ENCODE measurements around the gene SLC18A2. TPM values are rescaled to one million over a fixed set of nuclear protein-coding genes. Genes with fewer than 3 reads are reported as not detected.

The SLC18A2 gene
- total and polyA plus RNA-seq, 8 donors: 0.39 to 25.5 (median 1.9) TPM

- H3K27me3 ChIP-seq: no peaks in the 10 kb centered on the region
- peaks cover 13 to 29% (median 23%) of the 10 kb centered on the region in 3 donors for H3K4me1 ChIP-seq
- H3K9me3 ChIP-seq: no peaks in the 10 kb centered on the region
- intact Hi-C loops (cut with DNase I): no loop called here
- no peaks in the 10 kb centered on the region for H3K36me3 ChIP-seq
- WGBS, 2 donors: 22 to 47% methylated on average over 1 of the region's 1 CpG
- DNase-seq (no peak), ATAC-seq (peak in 2 of 4 donors; percentile 52 to 58), FAIRE-seq (no peak)
- TF ChIP-seq, protein P1, sequence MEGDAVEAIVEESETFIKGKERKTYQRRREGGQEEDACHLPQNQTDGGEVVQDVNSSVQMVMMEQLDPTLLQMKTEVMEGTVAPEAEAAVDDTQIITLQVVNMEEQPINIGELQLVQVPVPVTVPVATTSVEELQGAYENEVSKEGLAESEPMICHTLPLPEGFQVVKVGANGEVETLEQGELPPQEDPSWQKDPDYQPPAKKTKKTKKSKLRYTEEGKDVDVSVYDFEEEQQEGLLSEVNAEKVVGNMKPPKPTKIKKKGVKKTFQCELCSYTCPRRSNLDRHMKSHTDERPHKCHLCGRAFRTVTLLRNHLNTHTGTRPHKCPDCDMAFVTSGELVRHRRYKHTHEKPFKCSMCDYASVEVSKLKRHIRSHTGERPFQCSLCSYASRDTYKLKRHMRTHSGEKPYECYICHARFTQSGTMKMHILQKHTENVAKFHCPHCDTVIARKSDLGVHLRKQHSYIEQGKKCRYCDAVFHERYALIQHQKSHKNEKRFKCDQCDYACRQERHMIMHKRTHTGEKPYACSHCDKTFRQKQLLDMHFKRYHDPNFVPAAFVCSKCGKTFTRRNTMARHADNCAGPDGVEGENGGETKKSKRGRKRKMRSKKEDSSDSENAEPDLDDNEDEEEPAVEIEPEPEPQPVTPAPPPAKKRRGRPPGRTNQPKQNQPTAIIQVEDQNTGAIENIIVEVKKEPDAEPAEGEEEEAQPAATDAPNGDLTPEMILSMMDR (IDR thresholded peaks at IDR 0.05): no peak
- H3K4me3 ChIP-seq: no peak overlapping the region
- no peak overlapping the region for H3K27ac ChIP-seq
Measured at GRCh38 chr10:117313641-117314040, 72.7 kb downstream of the SLC18A2 start.

GRCh38 chr10:117316701-117317100 is 75.8 kb downstream of the SLC18A2 start:
- H3K36me3 ChIP-seq: no peaks in the 10 kb centered on the region
- peaks cover 13 to 23% (median 22%) of the 10 kb centered on the region in 3 donors for H3K4me1 ChIP-seq
- H3K9me3 ChIP-seq: no peaks in the 10 kb centered on the region
- FAIRE-seq (no peak), ATAC-seq (no peak), DNase-seq (no peak)
- intact Hi-C loops (cut with DNase I): no loop called here
- H3K4me3 ChIP-seq: no peak overlapping the region
- 96 to 98% methylated on average over 2 of the region's 2 CpGs for WGBS, 2 donors
- H3K27ac ChIP-seq: no peak overlapping the region
- no peaks in the 10 kb centered on the region for H3K27me3 ChIP-seq
- TF ChIP-seq, protein P1 (IDR thresholded peaks at IDR 0.05): no peak

DNA sequence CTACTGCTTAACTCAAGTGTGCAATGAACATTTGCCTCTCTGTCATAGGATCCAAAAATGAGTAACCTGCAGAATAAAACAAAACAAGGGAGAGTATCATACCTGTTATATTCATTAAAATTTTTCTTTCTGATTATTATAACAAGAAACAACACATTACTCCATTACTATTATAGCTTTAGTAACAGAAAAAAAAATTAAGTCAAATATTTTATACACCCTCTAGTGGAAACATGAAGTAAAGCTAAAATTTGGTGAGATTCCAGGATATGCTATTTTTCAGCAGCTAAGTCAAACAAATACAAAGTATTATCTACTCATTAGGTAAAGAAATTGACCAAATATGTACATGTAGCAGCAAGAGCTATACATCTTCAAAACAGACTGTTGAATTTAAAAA is 78.0 kb downstream of the SLC18A2 start:
- Histone ChIP-seq H3K36me3 (no peaks in the 10 kb centered on the region), H3K4me1 (peaks cover 0 to 6% (median 4%) of the 10 kb centered on the region in 3 donors), H3K27me3 (no peaks in the 10 kb centered on the region), H3K9me3 (no peaks in the 10 kb centered on the region), H3K27ac (no peak overlapping the region), H3K4me3 (no peak overlapping the region)
- intact Hi-C loops (cut with DNase I): no loop called here
- ATAC-seq: peak; percentile 27 to 66 (median 60)
- no peak for DNase-seq
- TF ChIP-seq, protein P1 (IDR thresholded peaks at IDR 0.05): peak in 1 of 4 donors; percentile 29
- peak; percentile 95 for FAIRE-seq

- H3K27ac ChIP-seq: no peak overlapping the region
- no peak for DNase-seq
- no peaks in the 10 kb centered on the region for H3K9me3 ChIP-seq
- H3K36me3 ChIP-seq: no peaks in the 10 kb centered on the region
- peak; percentile 91 for FAIRE-seq
- TF ChIP-seq, protein P1 (IDR thresholded peaks at IDR 0.05): peak in 3 of 4 donors; percentile 30 to 50 (median 41)
- no peak overlapping the region for H3K4me3 ChIP-seq
- peak; percentile 36 to 83 (median 81) for ATAC-seq
- H3K4me1 ChIP-seq: peaks cover 0 to 4% (median 0%) of the 10 kb centered on the region in 3 donors
- WGBS, 2 donors: 40 to 45% methylated on average over 1 of the region's 1 CpG
- intact Hi-C loops (cut with DNase I): loop anchor here in 2 of 3 donors (10.0 kb wide), 2 partner anchors 85 to 95 kb away; no protein-coding TSS in a partner anchor
- no peaks in the 10 kb centered on the region for H3K27me3 ChIP-seq
Measured at GRCh38 chr10:117320050-117320665, 79.2 kb downstream of the SLC18A2 start.

- 73 to 74% methylated on average over 4 of the region's 4 CpGs for WGBS, 2 donors
Measured at GRCh38 chr10:117322260-117322659, 81.3 kb downstream of the SLC18A2 start.

More at GRCh38 chr10:117322260-117322659, 81.3 kb downstream of the SLC18A2 start:
- no peak for FAIRE-seq
- intact Hi-C loops (cut with DNase I): loop anchor here in 2 of 3 donors (10.0 kb wide), 2 partner anchors 87 to 97 kb away; no protein-coding TSS in a partner anchor
- Histone ChIP-seq H3K27ac (no peak overlapping the region), H3K4me1 (peaks cover 0 to 4% (median 0%) of the 10 kb centered on the region in 3 donors), H3K4me3 (no peak overlapping the region), H3K36me3 (no peaks in the 10 kb centered on the region), H3K27me3 (no peaks in the 10 kb centered on the region), H3K9me3 (no peaks in the 10 kb centered on the region)
- TF ChIP-seq, protein P1 (IDR thresholded peaks at IDR 0.05): no peak
- no peak for DNase-seq
- no peak for ATAC-seq

Data from pancreas (tissue), 10 donors.